ENCODE measurements around the gene CEP128. TPM values are rescaled to one million over a fixed set of nuclear protein-coding genes. Genes with fewer than 3 reads are reported as not detected.

Gene CEP128
- 4.5 to 5.8 TPM (median 4.9 TPM) in 5 replicates for total RNA-seq (2022; extraction: Qiagen RNA extraction)

DNA sequence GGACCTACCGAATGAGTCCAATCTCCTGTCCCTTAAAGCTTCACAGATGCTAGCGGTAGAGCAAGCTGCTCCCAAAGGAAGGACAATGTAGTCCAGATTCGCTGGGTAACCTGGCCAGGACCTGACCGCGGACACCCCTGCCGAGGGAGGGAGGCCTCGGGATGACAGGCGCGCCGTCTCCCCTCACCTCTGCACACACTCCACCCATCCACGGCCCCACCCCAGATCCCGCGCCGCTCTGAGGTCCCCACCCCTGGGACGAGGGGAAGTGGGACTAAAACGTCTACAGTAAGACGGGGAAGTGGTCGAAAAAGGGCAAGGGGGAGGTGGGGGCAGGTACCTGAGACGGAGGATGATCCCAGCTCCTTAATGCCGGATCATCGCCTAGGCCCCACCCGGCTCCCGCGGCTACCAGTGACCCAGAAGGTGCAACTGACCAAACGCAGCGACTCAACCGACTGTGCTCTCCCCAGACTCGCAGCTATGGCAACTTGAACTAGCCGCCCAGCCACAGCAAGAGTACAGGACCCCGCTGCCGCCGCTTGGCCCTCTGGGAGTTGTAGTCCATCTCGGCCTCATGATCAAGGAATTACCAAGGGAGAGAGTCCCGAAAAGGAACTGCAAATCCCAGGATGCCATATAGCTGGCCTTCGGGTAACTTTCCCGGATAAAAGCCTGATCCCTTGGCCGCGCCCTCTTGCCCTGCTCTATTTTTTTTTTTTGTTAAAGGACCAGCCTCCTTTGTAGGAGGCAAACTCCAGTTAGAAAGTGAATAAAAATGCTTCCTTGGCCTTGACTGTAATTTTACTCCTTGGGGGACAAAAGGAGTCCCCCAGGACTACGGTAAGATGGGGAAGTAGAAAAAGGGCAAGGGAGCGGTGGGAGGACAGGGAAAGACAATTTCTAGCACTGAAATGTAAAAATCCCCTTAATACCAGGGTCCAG, at the start of gene CEP128:
Gene CEP128 (minus strand): TSS at position 498 of the 945 bp plus-strand sequence.

DNA sequence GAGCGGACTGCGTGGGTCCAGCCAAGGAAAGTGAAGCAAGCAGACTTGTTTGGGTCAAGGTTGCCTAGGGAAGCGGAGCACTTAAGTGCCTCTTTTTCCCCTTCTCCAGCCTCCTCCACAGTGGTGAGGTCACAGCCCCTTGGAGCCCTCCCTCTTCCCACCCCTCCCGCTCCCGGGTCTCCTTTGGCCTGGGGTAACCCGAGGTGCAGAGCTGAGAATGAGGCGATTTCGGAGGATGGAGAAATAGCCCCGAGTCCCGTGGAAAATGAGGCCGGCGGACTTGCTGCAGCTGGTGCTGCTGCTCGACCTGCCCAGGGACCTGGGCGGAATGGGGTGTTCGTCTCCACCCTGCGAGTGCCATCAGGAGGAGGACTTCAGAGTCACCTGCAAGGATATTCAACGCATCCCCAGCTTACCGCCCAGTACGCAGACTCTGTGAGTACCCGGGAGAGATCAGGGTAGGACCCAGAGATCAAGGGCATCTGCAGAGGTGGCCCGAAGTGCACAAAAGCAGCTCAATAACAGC, 13.9 kb upstream of the CEP128 start, which contains the start of gene TSHR:
Gene TSHR (plus strand): TSS at position 206 of the 526 bp plus-strand sequence. CDS start 60 bp downstream, at position 266.

Other genes starting within 250 kb of the CEP128 start
- not detected in 5 replicates for gene TSHR, start 13.9 kb upstream of the CEP128 start, total RNA-seq (2022; extraction: Qiagen RNA extraction)